Adrenal gland (tissue), 12 donors: ENCODE measurements around the gene SMIM7. TPM values are rescaled to one million over a fixed set of nuclear protein-coding genes. Genes with fewer than 3 reads are reported as not detected.
"Not testable (repeated sequence)": the region's sequence is repeated elsewhere in the genome, so short reads cannot be mapped to it uniquely, and the experiment has no call there.

Experiments used
- DNase-seq, 7 donors: peaks; one replicate each; pipeline ENCODE4 v3.0.0-alpha.2; 2019 to 2020
- H3K27ac ChIP-seq, 5 donors: fragments of 200-600 bp; sonication (generic) in 4 of 5; 1 replicate in 3 of 5; 2 replicates in 2 of 5; pipeline versions ENCODE4 v1.5.1 to v1.8.0; 2016 to 2020; ENCODE audit warnings: mild to moderate bottlenecking in 1 of 5
- H3K27me3 ChIP-seq: fragments of 200-600 bp; 2 replicates; pipeline ENCODE4 v1.8.0; 2021
- H3K36me3 ChIP-seq, 2 donors: fragments of 200-600 bp; replicated peaks in 1 of 2; 1 replicate in 1 of 2; 2 replicates in 1 of 2; pipeline versions ENCODE4 v1.5.1 to v1.8.0; 2018 to 2022
- H3K4me1 ChIP-seq, 2 donors: fragments of 200-600 bp; replicated peaks in 1 of 2; 1 replicate in 1 of 2; 2 replicates in 1 of 2; pipeline versions ENCODE4 v1.5.1 to v1.8.0; 2018 to 2021
- H3K4me3 ChIP-seq, 4 donors: fragments of 200-600 bp; sonication (generic) in 3 of 4; one replicate each; pipeline ENCODE4 v1.5.1; 2016 to 2018
- H3K9me3 ChIP-seq, 3 donors: fragments of 200-600 bp; sonication (generic) in 1 of 3; replicated peaks in 1 of 3; 1 replicate in 2 of 3; 2 replicates in 1 of 3; pipeline versions ENCODE4 v1.5.1 to v1.8.0; 2016 to 2021
- POLR2A ChIP-seq, 2 donors: fragments of 450-650 bp; IDR thresholded peaks; one replicate each; pipeline ENCODE4 v1.6.1; 2017; ENCODE audit warnings: antibody characterized with exemption in 2 of 2, mild to moderate bottlenecking in 2 of 2, moderate library complexity in 1 of 2
- WGBS, 4 donors: extraction: QIAGEN DNeasy Blood & Tissue Kit in 2 of 4; methylation state at CpG; one replicate each; pipeline versions ENCODE4 v1.1.5 to v1.1.7; 2013 to 2017; 5-methylcytosine and 5-hydroxymethylcytosine counted together
- intact Hi-C, 2 donors: fragments of 100-400 bp; cut with DNase I; formaldehyde crosslinking; loops; one replicate each; pipeline versions ENCODE4 v1.14.1 to v1.15.0; 2022 to 2023
- polyA plus RNA-seq, 3 donors: library from polyadenylated mRNA; stranded (reverse); fragments of 200-250 nt in 2 of 3; fragments of 350-450 nt in 1 of 3; fragmentation: Illumina TruSeq in 1 of 3; extraction: RNeasy Lipid Tissue Mini Kit (QIAGEN cat#74804) in 1 of 3; gene quantifications; one replicate each; pipeline ENCODE4 v1.2.3, GENCODE V29; 2013 to 2014
- total RNA-seq, 9 donors: library from RNA; depleted of rRNA in 4 of 9; stranded (reverse); fragments of >200 nt in 4 of 9; fragments of 120-200 nt in 1 of 9; fragmentation: NEBNext Ultra II Directional in 1 of 9; extraction: Animal tissue kit (Norgen Biotek cat#: 25700) in 1 of 9; gene quantifications; one replicate each; pipeline versions ENCODE4 v1.1.0 to v1.2.4, GENCODE V29; 2013 to 2023
- TF ChIP-seq, protein P1 (sequence below), 6 experiments: fragments of 450-650 bp in 4 of 6; fragments of 200-600 bp in 2 of 6; sonication (generic) in 1 of 6; IDR thresholded peaks; 1 replicate in 5 of 6; 2 replicates in 1 of 6; pipeline versions ENCODE4 v1.5.1 to v1.8.0; 2016 to 2021; ENCODE audit warnings: antibody characterized with exemption in 6 of 6, mild to moderate bottlenecking in 2 of 6, moderate library complexity in 1 of 6
- donor health status: healthy with polysubstance abuse.
- donor health status: Bipolar disorder and iron deficiency.
- donor health status: DM: yes; HTN: yes; CAD: no.
- donor health status: DM: no; HTN: no; CAD: no.
- donor health status: DM: no; HTN: no; CAD: no.
- donor health status: DM: yes; HTN: yes; CAD: no.

The SMIM7 gene
- total and polyA plus RNA-seq, 12 donors: 76.0 to 136 (median 90.6) TPM

DNA sequence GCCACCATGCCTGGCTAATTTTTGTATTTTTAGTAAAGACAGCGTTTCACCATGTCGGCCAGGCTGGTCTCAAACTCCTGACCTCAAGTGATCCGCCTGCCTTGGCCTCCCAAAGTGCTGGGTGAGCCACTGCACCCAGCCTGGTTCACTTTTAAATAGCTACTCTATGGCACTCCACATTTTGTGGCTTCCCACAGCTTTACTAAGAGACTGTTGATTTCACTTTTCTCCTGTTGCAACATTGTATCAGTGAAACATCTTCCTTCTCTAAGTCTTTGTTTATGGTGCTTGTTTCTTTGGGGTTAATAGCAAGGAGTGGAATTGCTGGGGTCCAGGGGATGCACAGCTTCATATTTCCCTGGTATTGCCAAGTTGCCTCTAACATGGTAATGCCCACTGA lies 13.3 kb upstream of the SMIM7 start:
- no peak for DNase-seq
- Histone ChIP-seq H3K9me3 (no peaks in the 10 kb centered on the region), H3K4me3 (no peak overlapping the region), H3K4me1 (no peaks in the 10 kb centered on the region), H3K36me3 (no peaks in the 10 kb centered on the region), H3K27me3 (no peaks in the 10 kb centered on the region), H3K27ac (no peak overlapping the region)
- intact Hi-C loops: no loop called here
- TF ChIP-seq, protein P1, sequence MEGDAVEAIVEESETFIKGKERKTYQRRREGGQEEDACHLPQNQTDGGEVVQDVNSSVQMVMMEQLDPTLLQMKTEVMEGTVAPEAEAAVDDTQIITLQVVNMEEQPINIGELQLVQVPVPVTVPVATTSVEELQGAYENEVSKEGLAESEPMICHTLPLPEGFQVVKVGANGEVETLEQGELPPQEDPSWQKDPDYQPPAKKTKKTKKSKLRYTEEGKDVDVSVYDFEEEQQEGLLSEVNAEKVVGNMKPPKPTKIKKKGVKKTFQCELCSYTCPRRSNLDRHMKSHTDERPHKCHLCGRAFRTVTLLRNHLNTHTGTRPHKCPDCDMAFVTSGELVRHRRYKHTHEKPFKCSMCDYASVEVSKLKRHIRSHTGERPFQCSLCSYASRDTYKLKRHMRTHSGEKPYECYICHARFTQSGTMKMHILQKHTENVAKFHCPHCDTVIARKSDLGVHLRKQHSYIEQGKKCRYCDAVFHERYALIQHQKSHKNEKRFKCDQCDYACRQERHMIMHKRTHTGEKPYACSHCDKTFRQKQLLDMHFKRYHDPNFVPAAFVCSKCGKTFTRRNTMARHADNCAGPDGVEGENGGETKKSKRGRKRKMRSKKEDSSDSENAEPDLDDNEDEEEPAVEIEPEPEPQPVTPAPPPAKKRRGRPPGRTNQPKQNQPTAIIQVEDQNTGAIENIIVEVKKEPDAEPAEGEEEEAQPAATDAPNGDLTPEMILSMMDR (IDR thresholded peaks at IDR 0.05): no peak
- no peak for TF ChIP-seq POLR2A (IDR thresholded peaks at IDR 0.05)
- 85 to 96% (median 90%) methylated on average over 3 of the region's 3 CpGs for WGBS, 4 donors

DNA sequence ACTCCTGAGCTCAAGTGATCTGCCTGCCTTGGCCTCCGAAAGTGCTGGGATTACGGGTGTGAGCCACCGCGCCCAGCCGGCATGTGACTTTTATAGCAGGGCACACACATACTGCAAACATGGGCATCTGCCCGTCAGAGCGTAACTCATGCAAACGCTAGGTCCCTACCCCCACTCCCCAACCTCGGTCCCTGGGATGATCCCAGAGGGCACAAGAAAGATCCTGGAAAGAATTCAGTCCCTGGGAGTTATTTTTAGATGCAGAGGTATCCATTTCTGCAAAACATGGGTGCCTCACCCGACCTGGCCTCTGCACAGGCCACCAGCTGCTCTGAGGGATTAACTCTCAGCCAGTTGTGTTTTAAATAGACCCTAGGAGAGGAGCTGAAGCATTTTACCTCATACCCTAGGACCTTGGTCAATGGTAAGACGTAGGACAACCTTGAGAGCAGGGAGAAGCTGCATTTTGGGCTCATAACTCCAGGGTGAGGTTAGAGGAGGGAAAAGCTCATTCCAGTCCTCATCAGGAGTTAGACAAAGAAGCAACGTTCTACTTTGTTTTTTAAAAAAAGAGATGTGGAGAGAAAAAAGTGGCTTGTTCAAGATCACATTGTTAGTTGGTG lies 11.8 kb upstream of the SMIM7 start:
- WGBS, 4 donors: 76 to 90% (median 87%) methylated on average over 3 to 12 of the region's 12 CpGs
- no peak for TF ChIP-seq POLR2A (IDR thresholded peaks at IDR 0.05)
- TF ChIP-seq, protein P1 (IDR thresholded peaks at IDR 0.05): no peak
- no peak for DNase-seq

DNA sequence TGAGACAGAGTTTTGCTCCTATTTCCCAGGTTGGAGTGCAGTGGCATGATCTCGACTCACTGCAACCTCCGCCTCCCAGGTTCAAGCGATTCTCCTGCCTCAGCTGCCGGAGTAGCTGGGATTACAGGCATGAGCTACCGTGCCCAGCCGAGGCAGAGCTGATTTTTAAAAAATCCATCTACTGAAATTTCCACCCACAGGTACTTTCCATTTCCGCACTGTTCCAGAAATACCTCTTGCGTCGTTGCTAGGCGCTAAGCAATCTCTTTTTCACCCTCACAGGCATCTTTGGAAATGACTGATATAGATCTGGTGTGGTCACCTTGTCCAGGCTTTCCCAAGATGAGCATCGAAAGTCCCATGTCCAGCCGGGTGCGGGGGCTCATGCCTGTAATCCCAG lies 10.3 kb upstream of the SMIM7 start:
- H3K27me3 ChIP-seq: no peaks in the 10 kb centered on the region
- 92 to 99% (median 96%) methylated on average over 13 of the region's 13 CpGs for WGBS, 4 donors

More for the DNA sequence above, 11.8 kb upstream of the SMIM7 start:
- Histone ChIP-seq H3K4me3 (no peak overlapping the region), H3K27ac (no peak overlapping the region), H3K36me3 (no peaks in the 10 kb centered on the region), H3K4me1 (no peaks in the 10 kb centered on the region), H3K27me3 (no peaks in the 10 kb centered on the region), H3K9me3 (no peaks in the 10 kb centered on the region)
- intact Hi-C loops: no loop called here

DNA sequence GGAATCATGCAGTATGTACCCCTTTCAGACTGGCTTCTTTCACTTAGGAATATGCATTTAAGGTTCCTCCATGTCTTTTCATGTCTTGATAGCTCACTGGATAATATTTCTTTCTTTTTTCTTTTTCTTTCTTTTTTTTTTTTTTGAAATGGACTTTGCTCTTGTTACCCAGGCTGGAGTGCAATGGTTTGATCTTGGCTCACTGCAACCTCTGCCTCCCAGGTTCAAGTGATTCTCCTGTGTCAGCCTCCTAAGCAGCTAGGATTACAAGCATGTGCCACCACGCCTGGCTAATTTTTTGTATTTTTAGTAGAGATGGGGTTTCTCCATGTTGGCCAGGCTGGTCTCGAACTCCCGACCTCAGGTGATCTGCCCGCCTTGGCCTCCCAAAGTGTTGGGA lies 8.8 kb upstream of the SMIM7 start:
- H3K4me1 ChIP-seq, H3K4me3 ChIP-seq, DNase-seq, H3K27me3 ChIP-seq, H3K27ac ChIP-seq, intact Hi-C loops, H3K36me3 ChIP-seq, H3K9me3 ChIP-seq: not testable (repeated sequence)
- 92 to 98% (median 94%) methylated on average over 4 of the region's 4 CpGs for WGBS, 4 donors

More for the DNA sequence above, 10.3 kb upstream of the SMIM7 start:
- TF ChIP-seq, protein P1 (IDR thresholded peaks at IDR 0.05): no peak
- no peak for TF ChIP-seq POLR2A (IDR thresholded peaks at IDR 0.05)
- intact Hi-C loops: no loop called here
- no peaks in the 10 kb centered on the region for H3K36me3 ChIP-seq
- no peaks in the 10 kb centered on the region for H3K4me1 ChIP-seq
- H3K9me3 ChIP-seq: no peaks in the 10 kb centered on the region
- no peak overlapping the region for H3K4me3 ChIP-seq
- no peak for DNase-seq
- H3K27ac ChIP-seq: no peak overlapping the region

DNA sequence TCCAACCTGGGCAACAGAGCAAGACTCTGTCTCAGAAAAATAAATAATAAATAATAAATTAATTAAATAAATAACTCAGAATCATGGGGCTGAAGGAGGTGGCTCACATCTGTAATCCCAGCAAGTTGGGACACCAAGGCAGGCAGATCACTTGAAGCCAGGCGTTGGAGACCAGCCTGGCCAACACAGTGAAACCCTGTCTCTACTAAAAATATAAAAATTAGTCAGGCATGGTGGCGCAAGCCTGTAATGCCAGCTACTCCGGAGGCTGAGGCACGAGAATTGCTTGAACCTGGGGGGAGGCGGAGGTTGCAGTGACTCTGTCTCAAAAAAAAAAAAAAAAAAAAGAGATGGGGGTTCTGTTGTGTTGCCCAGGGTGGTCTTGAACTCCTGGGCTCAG lies 8.2 kb upstream of the SMIM7 start:
- intact Hi-C loops: no loop called here
- H3K27ac ChIP-seq: no peak overlapping the region
- no peaks in the 10 kb centered on the region for H3K9me3 ChIP-seq
- 88 to 97% (median 95%) methylated on average over 5 of the region's 5 CpGs for WGBS, 4 donors
- H3K4me1 ChIP-seq: no peaks in the 10 kb centered on the region
- TF ChIP-seq, protein P1 (IDR thresholded peaks at IDR 0.05): no peak
- TF ChIP-seq POLR2A (IDR thresholded peaks at IDR 0.05): no peak
- no peaks in the 10 kb centered on the region for H3K36me3 ChIP-seq
- no peak for DNase-seq
- H3K4me3 ChIP-seq: no peak overlapping the region
- H3K27me3 ChIP-seq: no peaks in the 10 kb centered on the region
